T follicular helper cell (primary cell): Measurements from ENCODE around the gene GRIFIN.

Experiments
- DNase-seq: peaks from one replicate; pipeline ENCODE4 v3.0.0-alpha.2; 2020; ENCODE audit warnings: low read depth

The GRIFIN gene

GRCh38 chr7:2432910-2433712 lies 43.1 kb downstream of the GRIFIN start:
- DNase-seq: no peak

- DNase-seq: peak; percentile 10
Measured at GRCh38 chr7:2431260-2431867, 44.8 kb downstream of the GRIFIN start.

GRCh38 chr7:2425749-2426148 lies 50.4 kb downstream of the GRIFIN start:
- DNase-seq: no peak
